IMR-90 (cell line): Measurements from ENCODE around the gene TEFM.

Experiments used
- CTCF ChIP-seq: conservative IDR thresholded peaks from 2 replicates; pipeline ENCODE4 v1.5.1; 2012; ENCODE audit warnings: mild to moderate bottlenecking, low read depth, low read length, improper control_type of control experiment
- FOS ChIP-seq: fragments of 150-350 bp; IDR thresholded peaks from 2 replicates; pipeline ENCODE4 v1.6.1; 2016; ENCODE audit warnings: low read depth, low read length
- NFE2L2 ChIP-seq: fragments of 150-350 bp; IDR thresholded peaks from 2 replicates; pipeline ENCODE4 v1.6.1; 2016; ENCODE audit warnings: low read depth, mild to moderate bottlenecking, low read length
- POLR2A ChIP-seq: IDR thresholded peaks from 2 replicates; pipeline ENCODE4 v1.6.1; 2012; ENCODE audit warnings: mild to moderate bottlenecking, low read depth, low read length
- RCOR1 ChIP-seq: IDR thresholded peaks from 2 replicates; pipeline ENCODE4 v1.6.1; 2012; ENCODE audit warnings: mild to moderate bottlenecking, low read length, improper control_type of control experiment; ENCODE audit not compliant: insufficient replicate concordance

- TF ChIP-seq POLR2A: no peak
- no peak for TF ChIP-seq CTCF
- no peak for TF ChIP-seq NFE2L2
- TF ChIP-seq RCOR1: no peak
- no peak for TF ChIP-seq FOS
These were observed 22.5 kb upstream of the TEFM start for GRCh38 chr17:30928584-30928983.
